ENCODE data around the gene CCDC187.

CCDC187 gene

GRCh38 chr9:136311051-136312008, 7.4 kb upstream of the CCDC187 start:
- no peak for DNase-seq (ENCODE audit: low read depth)

- no peak for DNase-seq (ENCODE audit: low read depth)
Observed at GRCh38 chr9:136310273-136311030, 6.6 kb upstream of the CCDC187 start.

DNA sequence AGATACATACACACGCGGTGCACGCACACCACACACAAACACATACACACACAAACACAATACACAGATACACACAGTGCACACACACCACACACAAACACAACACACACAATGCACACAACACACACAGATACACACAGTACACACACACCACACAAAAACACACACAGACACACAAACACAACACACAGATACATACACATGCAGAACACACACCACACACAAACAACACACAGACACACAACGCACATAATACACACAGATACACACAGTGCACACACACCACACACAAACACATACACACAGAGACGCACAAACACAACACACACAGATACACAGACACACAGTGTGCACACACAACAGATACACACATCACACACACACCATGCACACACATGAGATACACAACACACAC, 5.9 kb upstream of the CCDC187 start:
- DNase-seq (ENCODE audit: low read depth), result no peak

- no peak for DNase-seq (ENCODE audit: low read depth)
Observed at GRCh38 chr9:136309101-136309801, 5.4 kb upstream of the CCDC187 start.

DNA sequence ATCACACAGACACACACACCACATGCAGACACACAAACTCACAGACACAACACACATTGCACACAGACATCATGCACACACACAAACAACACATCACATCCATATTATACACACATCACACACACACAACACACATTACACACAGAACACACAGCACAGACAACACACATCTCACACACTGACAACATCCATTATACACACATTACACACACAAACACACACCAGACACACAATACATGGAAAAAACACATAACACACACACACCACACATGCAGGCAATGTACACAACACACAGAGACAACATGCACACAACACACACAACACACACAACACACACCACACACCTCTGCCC, 4.8 kb upstream of the CCDC187 start:
- DNase-seq (ENCODE audit: low read depth), result no peak

DNA sequence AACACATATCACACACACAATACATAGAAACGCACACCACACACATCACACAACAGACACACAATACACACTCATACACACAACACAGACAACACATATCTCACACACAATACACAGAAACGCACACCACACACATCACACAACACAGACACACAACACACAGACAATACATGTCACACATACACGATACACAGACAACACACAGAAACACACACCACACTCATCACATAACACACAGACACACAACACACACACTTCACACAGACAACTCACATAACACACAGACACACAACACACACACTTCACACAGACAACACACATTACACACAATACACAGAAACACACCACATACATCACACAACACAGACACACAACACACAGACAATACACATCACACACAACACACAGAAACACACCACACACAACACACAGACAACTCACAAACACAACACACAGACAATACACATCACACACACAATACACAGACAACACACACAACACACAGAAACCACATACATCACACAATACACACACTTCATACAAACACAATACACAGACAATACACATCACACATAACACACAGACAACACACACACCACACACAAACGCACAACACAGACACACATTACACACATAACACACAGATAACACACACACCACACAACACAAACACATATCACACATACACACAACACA, 4.3 kb upstream of the CCDC187 start:
- DNase-seq (ENCODE audit: low read depth), result no peak

DNA sequence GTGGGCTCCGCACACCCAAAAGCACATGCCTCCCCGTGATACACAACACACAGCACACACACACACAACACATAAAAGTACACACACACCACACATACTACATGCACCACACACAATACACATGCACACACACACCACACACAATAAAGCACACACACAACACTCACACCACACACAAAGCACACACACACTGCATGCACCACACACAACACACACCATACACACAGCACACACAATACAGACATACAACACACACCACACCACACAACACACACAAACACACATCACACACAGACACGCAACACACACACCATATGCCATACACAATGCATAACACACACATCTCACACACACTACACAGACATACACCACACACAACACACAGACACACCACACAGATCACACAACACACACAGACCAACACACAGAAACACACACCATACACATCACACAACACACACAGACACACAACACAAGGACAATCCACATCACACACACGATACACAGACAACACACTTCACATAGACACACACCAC, 3.4 kb upstream of the CCDC187 start:
- no peak for DNase-seq (ENCODE audit: low read depth)

- DNase-seq (ENCODE audit: low read depth), result no peak
Observed at GRCh38 chr9:136306211-136307208, 2.6 kb upstream of the CCDC187 start.

DNA sequence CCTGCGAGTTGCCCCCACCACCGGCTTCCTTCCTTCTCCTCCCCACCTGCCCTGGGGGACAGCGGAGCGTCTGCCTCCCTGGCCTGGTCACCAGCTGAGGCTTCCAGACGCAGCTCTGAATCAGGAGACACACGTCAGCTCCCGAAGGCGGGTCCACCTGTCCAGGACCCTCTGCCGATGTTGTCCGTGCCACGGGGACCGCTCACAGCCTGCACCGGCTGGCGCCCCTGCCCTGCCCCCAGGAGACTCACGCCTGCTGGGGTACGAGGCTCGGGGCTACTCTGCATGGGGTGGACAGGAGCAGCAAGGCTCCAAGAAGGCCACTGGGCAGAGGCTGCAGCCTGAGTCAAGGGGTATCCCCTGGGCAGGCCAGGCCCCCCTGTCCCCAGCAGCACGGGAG, 1.9 kb upstream of the CCDC187 start:
- no peak for DNase-seq (ENCODE audit: low read depth)

GRCh38 chr9:136304981-136305380, 1.1 kb upstream of the CCDC187 start:
- DNase-seq (ENCODE audit: low read depth), result no peak

- no peak for DNase-seq (ENCODE audit: low read depth)
Observed at GRCh38 chr9:136304456-136304855, 562 bp upstream of the CCDC187 start.

- no peak for DNase-seq (ENCODE audit: low read depth)
Observed at GRCh38 chr9:136303066-136303824, 649 bp downstream of the CCDC187 start.

GRCh38 chr9:136302527-136302926, 1.4 kb downstream of the CCDC187 start:
- no peak for DNase-seq (ENCODE audit: low read depth)

DNA sequence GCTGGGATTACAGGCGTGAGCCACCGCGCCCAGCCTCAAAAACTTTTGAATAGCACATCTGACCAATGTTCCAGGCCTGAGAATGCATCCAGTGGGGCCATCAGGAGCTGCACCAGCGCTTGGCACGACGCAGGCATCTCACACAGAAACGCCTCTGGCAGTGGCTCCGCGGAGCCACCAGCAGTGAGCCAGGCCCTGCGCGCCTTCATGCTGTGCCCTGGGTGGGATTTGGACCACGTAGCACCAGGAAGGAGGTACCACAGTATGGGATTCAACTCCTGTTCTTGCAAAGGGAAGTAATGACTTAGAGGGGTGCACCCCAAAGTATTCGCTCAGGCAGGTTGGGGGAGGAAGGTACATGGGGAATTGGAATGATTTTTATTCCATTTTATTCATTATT, 3.0 kb downstream of the CCDC187 start:
- no peak for DNase-seq (ENCODE audit: low read depth)

DNA sequence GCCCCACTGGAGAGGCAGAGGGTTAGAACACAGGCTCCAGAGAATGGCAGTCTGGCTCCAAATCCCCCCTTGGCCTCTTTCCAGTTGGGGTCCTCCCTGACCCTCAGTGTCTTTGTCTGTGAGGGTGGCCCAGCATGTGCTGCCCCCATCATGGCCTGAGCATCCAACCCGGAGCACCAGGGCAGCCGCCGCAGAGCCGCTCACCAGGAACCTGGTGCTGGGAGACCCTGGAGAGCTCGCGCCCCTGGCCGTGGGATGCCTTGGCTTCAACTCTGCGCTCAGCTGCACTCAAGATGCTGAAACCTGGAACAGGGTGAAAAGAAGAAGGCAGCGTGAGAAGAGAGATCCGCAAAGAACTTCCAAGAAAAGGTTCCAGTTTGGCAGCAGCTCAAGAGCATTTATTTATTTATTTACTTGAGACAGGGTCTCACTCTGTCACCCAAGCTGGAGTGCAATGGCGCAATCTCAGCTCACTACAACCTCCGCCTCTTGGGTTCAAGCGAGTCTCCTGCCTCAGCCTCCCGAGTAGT, 3.8 kb downstream of the CCDC187 start:
- no peak for DNase-seq (ENCODE audit: low read depth)

GRCh38 chr9:136299541-136299940, 4.4 kb downstream of the CCDC187 start:
- DNase-seq (ENCODE audit: low read depth), result no peak

GRCh38 chr9:136299116-136299515, 4.8 kb downstream of the CCDC187 start:
- no peak for DNase-seq (ENCODE audit: low read depth)

- no peak for DNase-seq (ENCODE audit: low read depth)
Observed at GRCh38 chr9:136297766-136298735, 5.8 kb downstream of the CCDC187 start.

Measured in GM04504 (cell line).